Keratinocyte (primary cell): ENCODE data around the gene WDR70.

Source experiments
- EZH2 ChIP-seq: IDR thresholded peaks from one replicate; pipeline ENCODE4 v1.6.1; 2012; ENCODE audit warnings: inconsistent platforms, mild to moderate bottlenecking, low read length, moderate library complexity
- TF ChIP-seq, protein P1 (sequence below), 3 experiments: IDR thresholded peaks in 1 of 3; conservative IDR thresholded peaks in 1 of 3; optimal IDR thresholded peaks in 1 of 3; 2 replicates in 2 of 3; 3 replicates in 1 of 3; pipeline versions ENCODE3 to v1.5.1; 2011; ENCODE audit warnings: low read length in 3 of 3, mild to moderate bottlenecking in 3 of 3, moderate library complexity in 2 of 3, control low read depth in 1 of 3, inconsistent platforms in 1 of 3; ENCODE audit not compliant: insufficient read depth in 2 of 3; ENCODE audit errors: extremely low read depth in 1 of 3

DNA sequence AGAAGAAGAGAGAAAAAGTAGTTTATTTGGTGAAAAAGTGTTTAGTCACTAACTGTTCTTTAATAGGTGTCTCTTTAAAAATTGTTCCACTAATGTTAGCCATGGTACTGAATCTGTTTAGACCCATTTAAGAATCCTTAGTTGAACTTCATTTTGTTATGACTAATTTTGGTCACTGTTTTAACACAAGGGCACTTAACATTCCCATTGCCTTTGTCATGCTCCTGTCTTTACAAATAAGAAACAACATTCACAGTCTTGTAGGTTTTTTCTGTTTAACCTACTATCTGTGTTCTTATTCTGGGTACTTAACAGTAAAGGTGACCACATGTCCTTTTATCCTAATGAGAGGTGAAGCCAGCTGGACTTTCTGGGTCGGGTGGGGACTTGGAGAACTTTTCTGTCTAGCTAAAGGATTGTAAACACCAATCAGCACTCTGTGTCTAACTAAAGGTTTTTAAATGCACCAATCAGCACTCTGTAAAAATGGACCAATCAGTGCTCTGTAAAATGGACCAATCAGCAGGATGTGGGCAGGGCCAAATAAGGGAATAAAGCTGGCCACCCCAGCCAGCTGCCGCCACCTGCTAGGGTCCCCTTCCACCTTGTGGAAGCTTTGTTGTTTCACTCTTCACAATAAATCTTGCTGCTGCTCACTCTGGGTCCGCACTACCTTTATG lies 116.7 kb downstream of the WDR70 start:
- TF ChIP-seq, protein P1, sequence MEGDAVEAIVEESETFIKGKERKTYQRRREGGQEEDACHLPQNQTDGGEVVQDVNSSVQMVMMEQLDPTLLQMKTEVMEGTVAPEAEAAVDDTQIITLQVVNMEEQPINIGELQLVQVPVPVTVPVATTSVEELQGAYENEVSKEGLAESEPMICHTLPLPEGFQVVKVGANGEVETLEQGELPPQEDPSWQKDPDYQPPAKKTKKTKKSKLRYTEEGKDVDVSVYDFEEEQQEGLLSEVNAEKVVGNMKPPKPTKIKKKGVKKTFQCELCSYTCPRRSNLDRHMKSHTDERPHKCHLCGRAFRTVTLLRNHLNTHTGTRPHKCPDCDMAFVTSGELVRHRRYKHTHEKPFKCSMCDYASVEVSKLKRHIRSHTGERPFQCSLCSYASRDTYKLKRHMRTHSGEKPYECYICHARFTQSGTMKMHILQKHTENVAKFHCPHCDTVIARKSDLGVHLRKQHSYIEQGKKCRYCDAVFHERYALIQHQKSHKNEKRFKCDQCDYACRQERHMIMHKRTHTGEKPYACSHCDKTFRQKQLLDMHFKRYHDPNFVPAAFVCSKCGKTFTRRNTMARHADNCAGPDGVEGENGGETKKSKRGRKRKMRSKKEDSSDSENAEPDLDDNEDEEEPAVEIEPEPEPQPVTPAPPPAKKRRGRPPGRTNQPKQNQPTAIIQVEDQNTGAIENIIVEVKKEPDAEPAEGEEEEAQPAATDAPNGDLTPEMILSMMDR (optimal IDR thresholded peaks at IDR 0.05 in 1 of 3, IDR thresholded peaks at IDR 0.05 in 1 of 3, conservative IDR thresholded peaks at IDR 0.05 in 1 of 3; ENCODE audit: extremely low read depth in 1 of 3, insufficient read depth in 2 of 3, low read length in 3 of 3), result no peak
- no peak for TF ChIP-seq EZH2
